Karpas-422 (cell line): ENCODE measurements around the gene SLC35F6. TPM values are rescaled to one million over a fixed set of nuclear protein-coding genes. Genes with fewer than 3 reads are reported as not detected.
"Not testable (repeated sequence)": the region's sequence is repeated elsewhere in the genome, so short reads cannot be mapped to it uniquely, and the experiment has no call there.

ENCODE experiments used
- DNase-seq: peaks from one replicate; pipeline ENCODE4 v3.0.0-alpha.2; 2015
- H2AFZ ChIP-seq: fragments of 200-600 bp; sonication (generic); 2 replicates; pipeline ENCODE4 v1.6.1; 2014; ENCODE audit warnings: antibody characterized with exemption, low read length, mixed read lengths
- H3K27ac ChIP-seq: fragments of 200-600 bp; sonication (generic); 2 replicates; pipeline ENCODE4 v1.5.1; 2014; ENCODE audit warnings: mild to moderate bottlenecking, low read length, moderate library complexity
- H3K27me3 ChIP-seq: fragments of 200-600 bp; sonication (generic); 2 replicates; pipeline ENCODE4 v1.6.1; 2014; ENCODE audit warnings: low read length, mixed read lengths
- H3K36me3 ChIP-seq: fragments of 200-600 bp; sonication (generic); 2 replicates; pipeline ENCODE4 v1.6.1; 2014; ENCODE audit warnings: low read length, mixed read lengths; ENCODE audit not compliant: insufficient read depth
- H3K4me1 ChIP-seq: fragments of 200-600 bp; sonication (generic); 2 replicates; pipeline ENCODE4 v1.6.1; 2014; ENCODE audit warnings: mild to moderate bottlenecking, low read length, mixed read lengths
- H3K4me2 ChIP-seq: fragments of 200-600 bp; sonication (generic); 2 replicates; pipeline ENCODE4 v1.6.1; 2014; ENCODE audit warnings: low read length, low read depth, mild to moderate bottlenecking; ENCODE audit not compliant: poor library complexity, severe bottlenecking
- H3K4me3 ChIP-seq: fragments of 200-600 bp; sonication (generic); 2 replicates; pipeline ENCODE4 v1.5.1; 2014; ENCODE audit warnings: mild to moderate bottlenecking, antibody characterized with exemption, low read length, mixed read lengths
- H3K79me2 ChIP-seq: fragments of 200-600 bp; sonication (generic); 2 replicates; pipeline ENCODE4 v1.6.1; 2014; ENCODE audit warnings: mild to moderate bottlenecking, low read length, mixed read lengths
- H3K9ac ChIP-seq: fragments of 200-600 bp; sonication (generic); 2 replicates; pipeline ENCODE4 v1.6.0; 2014; ENCODE audit warnings: low read length
- H3K9me2 ChIP-seq: fragments of 200-600 bp; sonication (generic), shearing (Covaris generic); replicated peaks from 2 replicates; pipeline ENCODE4 v1.6.0; 2014; ENCODE audit warnings: mild to moderate bottlenecking, low read length, moderate library complexity; ENCODE audit not compliant: insufficient read depth
- H3K9me3 ChIP-seq: fragments of 300-700, 200-600 bp; sonication (generic); 2 replicates; pipeline ENCODE4 v1.6.1; 2014; ENCODE audit warnings: low read length, mixed read lengths
- H4K20me1 ChIP-seq: fragments of 200-600 bp; sonication (generic); 2 replicates; pipeline ENCODE4 v1.6.1; 2014; ENCODE audit warnings: mild to moderate bottlenecking, antibody characterized with exemption, low read length, low read depth; ENCODE audit not compliant: insufficient read depth
- total RNA-seq: library from RNA; depleted of rRNA; stranded (reverse); fragments of >200 nt; shearing (Covaris generic); gene quantifications from 2 replicates; pipeline ENCODE4 v1.2.3, GENCODE V29; 2014; ENCODE audit warnings: low replicate concordance

SLC35F6 gene
- total RNA-seq, 1 experiment from 2014 or later, result 13.8 TPM

DNA sequence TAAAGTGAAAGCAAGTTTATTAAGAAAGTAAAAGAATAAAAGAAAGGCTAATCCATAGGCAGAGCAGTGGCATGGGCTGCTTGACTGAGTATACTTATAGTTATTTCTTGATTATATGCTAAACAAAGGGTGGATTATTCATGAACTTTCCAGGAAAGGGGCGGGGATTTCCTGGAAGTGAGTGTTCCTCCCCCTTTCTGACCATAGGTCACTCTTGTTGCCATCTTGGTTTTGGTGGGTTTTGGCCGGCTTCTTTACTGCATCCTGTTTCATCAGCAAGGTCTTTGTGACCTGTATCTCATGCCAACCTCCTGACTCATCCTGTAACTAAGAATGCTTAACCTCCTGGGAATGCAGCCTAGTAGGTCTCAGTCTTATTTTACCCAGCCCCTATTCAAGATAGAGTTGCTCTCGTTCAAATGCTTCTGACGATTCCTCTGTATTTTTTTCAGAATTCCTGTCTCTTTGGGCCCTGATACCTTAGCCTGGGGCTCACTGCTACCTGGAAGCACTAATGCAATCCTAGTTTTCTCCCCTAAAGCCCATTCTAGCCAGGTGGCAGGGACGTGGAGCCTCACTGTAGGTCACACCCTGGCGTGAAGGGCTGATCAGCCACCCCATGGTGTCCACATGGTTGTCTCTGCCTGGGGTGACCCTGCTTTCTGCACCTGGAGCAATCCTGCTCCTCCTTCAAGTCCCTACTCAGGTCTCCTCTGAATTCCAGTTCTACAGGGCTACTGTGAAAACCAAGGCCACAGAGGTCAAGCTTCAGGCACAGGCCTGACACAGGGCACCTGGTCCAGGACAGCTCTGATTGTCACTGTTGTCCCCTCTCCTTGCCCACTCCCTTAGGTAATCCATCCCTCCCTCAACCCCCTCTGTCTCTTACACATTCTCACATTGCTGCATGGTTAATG is 6.0 kb upstream of the SLC35F6 start:
- H3K4me1 ChIP-seq, result peaks cover 23% of the 10 kb centered on the region
- H3K27me3 ChIP-seq, result no peaks in the 10 kb centered on the region
- no peaks in the 10 kb centered on the region for H3K79me2 ChIP-seq
- H3K9ac ChIP-seq, result no peak overlapping the region
- H2AFZ ChIP-seq, result no peak overlapping the region
- H3K27ac ChIP-seq, result no peak overlapping the region
- no peak for DNase-seq
- no peaks in the 10 kb centered on the region for H3K9me3 ChIP-seq
- no peak overlapping the region for H3K4me3 ChIP-seq
- H3K36me3 ChIP-seq, result no peaks in the 10 kb centered on the region
- H3K9me2 ChIP-seq, result no peaks in the 10 kb centered on the region
- H4K20me1 ChIP-seq, result peaks cover 15% of the 10 kb centered on the region; the same call in 1 of the 2 replicates
- H3K4me2 ChIP-seq, result no peak overlapping the region

DNA sequence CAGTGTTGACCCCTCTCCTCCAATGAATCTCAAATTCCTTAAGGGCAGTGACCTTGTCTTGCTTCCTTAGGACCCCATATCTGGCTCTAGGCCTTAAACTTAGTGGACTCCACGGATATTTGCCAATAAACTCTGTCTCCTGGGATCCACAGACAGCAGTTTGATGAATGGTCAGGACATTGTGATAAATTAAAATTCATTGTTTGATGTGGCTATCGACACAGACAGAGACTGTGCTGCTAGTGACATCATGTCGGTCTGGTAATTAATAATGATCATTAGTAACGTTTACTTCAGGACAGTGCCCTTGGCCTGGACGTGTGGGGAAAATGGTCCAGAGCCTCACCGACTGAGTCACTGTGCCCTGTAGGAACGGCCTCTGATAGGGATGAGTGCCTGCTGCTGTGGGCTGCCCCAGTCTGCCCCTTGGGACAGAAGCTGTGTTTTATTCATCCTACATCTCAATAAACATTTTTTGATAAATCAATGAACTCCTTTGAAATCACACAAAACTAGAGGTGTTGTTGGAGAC is 5.2 kb upstream of the SLC35F6 start:
- Histone ChIP-seq H3K4me1 (peaks cover 28% of the 10 kb centered on the region), H3K9me3 (no peaks in the 10 kb centered on the region), H3K4me3 (no peak overlapping the region), H2AFZ (no peak overlapping the region), H3K79me2 (no peaks in the 10 kb centered on the region), H3K9me2 (no peaks in the 10 kb centered on the region), H4K20me1 (peaks cover 15% of the 10 kb centered on the region; the same call in 1 of the 2 replicates), H3K36me3 (no peaks in the 10 kb centered on the region), H3K4me2 (no peak overlapping the region), H3K27ac (no peak overlapping the region), H3K9ac (no peak overlapping the region), H3K27me3 (no peaks in the 10 kb centered on the region)
- DNase-seq, result no peak

DNA sequence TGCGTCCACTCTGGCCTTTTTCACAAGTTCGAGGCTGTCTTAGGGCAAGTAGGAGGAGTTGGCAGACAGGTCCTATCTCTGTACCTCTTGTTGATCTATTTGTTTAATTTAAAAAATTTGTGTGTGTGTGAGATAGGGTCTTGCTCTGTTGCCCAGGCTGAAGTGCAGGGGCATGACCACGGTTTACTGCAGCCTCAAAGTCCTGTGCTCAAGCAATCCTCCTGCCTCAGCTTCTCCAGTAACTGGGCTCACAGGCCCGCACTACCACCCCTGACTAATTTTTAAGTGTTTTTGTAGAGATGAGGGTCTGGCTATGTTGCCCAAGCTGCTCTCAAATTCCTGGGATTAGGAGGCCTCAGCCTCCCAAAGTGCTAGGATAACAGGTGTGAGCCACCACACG is 4.2 kb upstream of the SLC35F6 start:
- Histone ChIP-seq H3K4me1 (peaks cover 23% of the 10 kb centered on the region), H3K79me2 (peaks cover 8% of the 10 kb centered on the region), H3K36me3 (no peaks in the 10 kb centered on the region), H3K27ac (no peak overlapping the region), H3K9ac (no peak overlapping the region), H2AFZ (no peak overlapping the region), H4K20me1 (peaks cover 15% of the 10 kb centered on the region; the same call in 1 of the 2 replicates), H3K27me3 (no peaks in the 10 kb centered on the region), H3K9me3 (no peaks in the 10 kb centered on the region), H3K4me2 (no peak overlapping the region), H3K9me2 (no peaks in the 10 kb centered on the region), H3K4me3 (no peak overlapping the region)
- DNase-seq, result no peak

DNA sequence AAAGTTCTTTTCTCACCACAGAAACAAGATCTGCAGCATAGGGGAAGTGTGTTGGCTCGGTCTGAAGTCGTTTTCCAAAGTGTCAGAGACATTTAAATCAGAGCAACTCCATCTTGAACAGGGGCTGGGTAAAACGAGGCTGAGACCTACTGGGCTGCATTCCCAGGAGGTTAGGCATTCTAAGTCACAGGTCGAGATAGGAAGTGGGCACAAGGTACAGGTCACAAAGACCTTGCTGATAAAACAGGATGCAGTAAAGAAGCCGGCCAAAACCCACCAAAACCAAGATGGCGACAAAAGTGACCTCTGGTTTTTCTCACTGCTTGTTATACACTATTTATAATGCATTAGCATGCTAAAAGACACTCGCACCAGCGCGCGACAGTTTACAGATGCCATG is 3.1 kb upstream of the SLC35F6 start:
- H2AFZ ChIP-seq, H3K9me2 ChIP-seq, H3K36me3 ChIP-seq, DNase-seq, H3K27ac ChIP-seq, H3K9me3 ChIP-seq, H3K27me3 ChIP-seq, H3K4me2 ChIP-seq, H3K9ac ChIP-seq, H3K4me3 ChIP-seq: not testable (repeated sequence)
- Histone ChIP-seq H4K20me1 (peaks cover 12% of the 10 kb centered on the region; the same call in 1 of the 2 replicates), H3K79me2 (peaks cover 19% of the 10 kb centered on the region), H3K4me1 (peaks cover 27% of the 10 kb centered on the region)

DNA sequence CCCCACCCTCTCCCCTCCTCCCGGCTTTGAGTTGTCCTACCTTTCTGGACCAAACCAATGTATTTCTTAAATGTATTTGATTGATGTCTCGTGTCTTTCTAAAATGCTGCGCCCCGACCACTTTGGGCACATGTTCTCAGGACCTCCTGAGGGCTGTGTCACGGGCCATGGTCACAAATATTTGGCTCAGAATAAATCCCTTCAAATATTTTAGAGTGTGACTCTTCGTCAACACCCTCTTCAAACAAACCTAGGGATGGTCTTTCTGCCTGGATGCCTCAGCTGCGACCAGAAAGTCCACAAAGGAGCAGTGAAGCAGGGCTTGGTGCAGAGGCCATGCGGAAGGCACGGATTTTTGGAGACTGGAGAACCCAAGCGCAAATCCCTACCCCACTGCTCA is 1.1 kb upstream of the SLC35F6 start:
- Histone ChIP-seq H3K36me3 (no peaks in the 10 kb centered on the region), H4K20me1 (peaks cover 18% of the 10 kb centered on the region; the same call in 1 of the 2 replicates), H3K27ac (no peak overlapping the region), H3K9me3 (no peaks in the 10 kb centered on the region), H3K9me2 (no peaks in the 10 kb centered on the region), H3K9ac (no peak overlapping the region), H3K4me1 (peaks cover 21% of the 10 kb centered on the region), H3K27me3 (no peaks in the 10 kb centered on the region), H2AFZ (no peak overlapping the region), H3K79me2 (peaks cover 38% of the 10 kb centered on the region), H3K4me2 (no peak overlapping the region), H3K4me3 (no peak overlapping the region)
- DNase-seq, result no peak

DNA sequence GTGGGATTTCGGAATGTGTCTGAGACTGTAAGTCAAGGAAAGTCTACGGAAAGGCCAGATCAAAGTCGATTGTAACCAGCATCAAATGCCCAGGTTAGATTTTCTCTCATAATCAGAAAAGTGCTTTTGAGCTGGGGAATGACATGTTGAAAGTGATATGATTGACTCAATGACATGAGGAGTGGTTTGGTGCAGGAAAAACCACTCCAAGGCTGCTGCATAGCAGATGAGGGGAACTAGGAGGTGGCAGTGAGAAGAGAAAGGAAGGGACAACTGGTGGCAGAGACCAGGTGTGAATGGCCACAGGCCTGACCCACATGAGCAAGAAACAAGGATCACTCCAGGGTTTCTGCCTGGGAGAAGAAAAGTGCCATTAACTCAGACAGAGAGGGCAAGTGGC is 822 bp downstream of the SLC35F6 start:
- Histone ChIP-seq H4K20me1 (0 out of 2 replicates have a peak, but pooled peaks cover 14% of the 10 kb centered on the region), H3K4me2 (peak overlapping the region; percentile 88), H3K79me2 (peaks cover 54% of the 10 kb centered on the region), H2AFZ (no peak overlapping the region), H3K4me3 (peak overlapping the region; percentile 90), H3K9me3 (no peaks in the 10 kb centered on the region), H3K27me3 (no peaks in the 10 kb centered on the region), H3K27ac (peak overlapping the region; percentile 40; the same call in 1 of the 2 replicates), H3K9ac (peak overlapping the region; percentile 99), H3K4me1 (peaks cover 19% of the 10 kb centered on the region), H3K36me3 (no peaks in the 10 kb centered on the region), H3K9me2 (no peaks in the 10 kb centered on the region)
- DNase-seq, result no peak

DNA sequence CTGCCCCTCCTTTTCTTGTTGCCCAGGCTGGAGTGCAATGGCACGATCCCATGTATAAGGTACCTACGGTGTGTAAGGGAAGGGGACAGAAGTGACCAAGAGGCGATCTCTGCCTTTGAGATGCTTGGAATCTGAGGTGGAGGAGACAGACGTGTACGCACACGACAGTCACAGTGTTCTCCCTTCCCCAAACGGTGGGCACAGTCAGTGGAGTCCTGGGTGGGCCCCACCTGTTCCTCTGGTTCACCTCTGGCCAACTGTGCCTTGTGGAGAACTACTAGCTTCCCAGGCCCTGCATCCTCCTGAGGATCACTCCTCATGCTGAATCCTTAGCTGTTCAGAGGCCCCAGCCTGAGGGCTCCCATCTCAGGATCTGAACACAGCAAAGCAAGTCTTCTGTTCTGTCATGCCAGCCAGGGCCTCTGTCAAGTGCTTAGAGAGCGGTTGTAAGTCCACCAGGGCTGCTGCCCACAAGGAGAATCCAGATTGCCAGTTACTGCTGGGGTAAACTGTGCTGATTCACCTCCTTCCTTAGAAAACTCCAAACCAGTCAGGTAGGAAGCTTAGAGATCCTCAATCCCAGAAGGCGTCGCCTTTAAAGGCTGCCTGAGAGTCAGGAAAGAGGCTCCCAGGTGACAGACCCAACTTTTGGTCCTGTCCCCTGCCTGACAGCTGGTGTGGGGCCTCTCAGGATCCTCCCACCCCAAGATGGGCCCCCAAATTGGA is 1.6 kb downstream of the SLC35F6 start:
- peak overlapping the region; percentile 88 for H3K4me2 ChIP-seq
- H3K27me3 ChIP-seq, result no peaks in the 10 kb centered on the region
- H3K9me2 ChIP-seq, result no peaks in the 10 kb centered on the region
- no peaks in the 10 kb centered on the region for H3K36me3 ChIP-seq
- no peak overlapping the region for H3K27ac ChIP-seq
- no peak overlapping the region for H2AFZ ChIP-seq
- 0 out of 2 replicates have a peak, but pooled peaks cover 15% of the 10 kb centered on the region for H4K20me1 ChIP-seq
- H3K79me2 ChIP-seq, result peaks cover 60% of the 10 kb centered on the region
- H3K4me1 ChIP-seq, result peaks cover 19% of the 10 kb centered on the region
- H3K9me3 ChIP-seq, result no peaks in the 10 kb centered on the region
- H3K4me3 ChIP-seq, result peak overlapping the region; percentile 90
- peak overlapping the region; percentile 99 for H3K9ac ChIP-seq
- DNase-seq, result no peak

DNA sequence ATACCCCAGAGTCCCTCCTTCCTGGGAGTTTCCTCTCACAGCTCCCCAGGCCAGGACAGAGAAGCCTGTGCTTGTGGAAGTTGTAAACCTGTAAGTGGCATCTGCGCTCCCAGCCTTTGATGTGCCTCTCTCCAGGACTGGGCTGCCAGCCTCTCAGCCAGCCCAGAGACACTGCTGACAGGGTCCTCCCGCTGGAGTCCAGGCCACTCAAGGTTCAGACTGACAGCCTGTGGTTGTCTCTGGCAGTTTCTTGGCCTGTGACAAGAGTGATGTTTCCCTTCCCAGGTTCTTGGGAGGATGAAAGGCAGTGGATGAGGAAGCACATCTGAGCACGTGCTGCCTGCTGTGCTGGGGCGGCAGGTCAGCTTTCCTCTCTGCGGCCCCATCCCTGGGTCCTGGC is 3.0 kb downstream of the SLC35F6 start:
- no peaks in the 10 kb centered on the region for H3K9me2 ChIP-seq
- H3K4me2 ChIP-seq, result no peak overlapping the region
- no peaks in the 10 kb centered on the region for H3K27me3 ChIP-seq
- peaks cover 19% of the 10 kb centered on the region for H3K4me1 ChIP-seq
- no peak for DNase-seq
- 0 out of 2 replicates have a peak overlapping the region, but pooled peaks have one; percentile 33 for H3K9ac ChIP-seq
- peaks cover 75% of the 10 kb centered on the region for H3K79me2 ChIP-seq
- 0 out of 2 replicates have a peak, but pooled peaks cover 19% of the 10 kb centered on the region for H4K20me1 ChIP-seq
- no peaks in the 10 kb centered on the region for H3K36me3 ChIP-seq
- H3K27ac ChIP-seq, result no peak overlapping the region
- no peak overlapping the region for H2AFZ ChIP-seq
- no peak overlapping the region for H3K4me3 ChIP-seq
- no peaks in the 10 kb centered on the region for H3K9me3 ChIP-seq
